HG02981 (cell line): ENCODE measurements around the gene GLMN.
"Not testable (repeated sequence)": the region's sequence is repeated elsewhere in the genome, so short reads cannot be mapped to it uniquely, and the experiment has no call there.

Source experiments
- ATAC-seq: cut with Tn5 transposase; IDR thresholded peaks from one replicate; pipeline ENCODE4 v1.9.1; 2021; ENCODE audit warnings: mild to moderate bottlenecking, moderate library complexity; ENCODE audit not compliant: unreplicated experiment

The GLMN gene

GRCh38 chr1:92299477-92300150 is 827 bp upstream of the GLMN start:
- no peak for ATAC-seq

DNA sequence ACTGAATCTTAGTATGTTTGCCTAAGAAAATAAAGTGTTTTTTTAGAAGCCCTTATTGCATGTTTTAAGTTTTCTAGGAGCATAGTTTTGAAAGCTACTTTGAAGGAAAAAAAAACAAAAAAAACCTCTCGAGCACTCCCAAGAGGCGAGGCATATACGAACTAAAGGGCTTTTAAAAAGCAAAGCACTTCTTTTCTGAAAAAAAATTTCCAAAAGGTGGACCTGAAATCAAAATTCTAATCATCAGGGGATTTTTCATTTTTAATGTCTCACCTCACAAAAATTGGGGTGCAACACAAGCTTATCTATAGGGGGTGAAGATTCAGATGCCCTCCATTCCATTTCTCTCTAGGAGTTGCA is 594 bp downstream of the GLMN start:
- no peak for ATAC-seq

GRCh38 chr1:92291372-92291999 is 7.3 kb downstream of the GLMN start:
- ATAC-seq: no peak

DNA sequence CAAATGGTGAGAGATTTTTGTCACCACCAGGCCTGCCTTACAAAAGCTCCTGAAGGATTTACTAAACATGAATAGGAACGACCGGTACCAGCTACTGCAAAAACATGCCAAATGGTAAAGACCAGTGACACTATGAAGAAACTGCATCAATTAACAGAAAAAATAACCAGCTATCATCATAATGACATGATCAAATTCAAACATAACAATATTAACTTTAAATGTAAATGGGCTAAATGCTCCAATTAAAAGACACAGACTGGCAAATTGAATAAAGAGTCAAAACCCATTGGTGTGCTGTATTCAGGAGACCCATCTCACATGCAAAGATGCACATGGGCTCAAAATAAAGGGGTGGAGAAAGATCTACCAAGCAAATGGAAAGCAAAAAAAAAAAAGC is 17.4 kb downstream of the GLMN start:
- ATAC-seq: not testable (repeated sequence)

DNA sequence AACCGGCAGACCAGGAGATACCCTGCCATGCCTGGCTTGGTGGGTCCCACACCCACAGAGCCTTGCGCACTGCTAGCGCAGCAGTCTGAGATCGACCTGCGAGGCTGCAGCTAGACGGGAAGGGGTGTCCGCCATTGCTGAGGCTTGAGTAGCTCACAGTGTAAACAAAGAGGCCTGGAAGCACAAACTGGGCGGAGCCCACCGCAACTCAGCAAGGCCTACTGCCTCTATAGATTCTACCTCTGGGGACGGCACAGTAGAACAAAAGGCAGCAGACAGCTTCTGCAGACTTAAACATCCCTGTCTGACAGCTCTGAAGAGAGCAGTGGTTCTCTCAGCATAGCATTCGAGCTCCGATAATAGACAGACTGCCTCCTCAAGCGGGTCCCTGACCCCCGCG is 19.0 kb downstream of the GLMN start:
- not testable (repeated sequence) for ATAC-seq

DNA sequence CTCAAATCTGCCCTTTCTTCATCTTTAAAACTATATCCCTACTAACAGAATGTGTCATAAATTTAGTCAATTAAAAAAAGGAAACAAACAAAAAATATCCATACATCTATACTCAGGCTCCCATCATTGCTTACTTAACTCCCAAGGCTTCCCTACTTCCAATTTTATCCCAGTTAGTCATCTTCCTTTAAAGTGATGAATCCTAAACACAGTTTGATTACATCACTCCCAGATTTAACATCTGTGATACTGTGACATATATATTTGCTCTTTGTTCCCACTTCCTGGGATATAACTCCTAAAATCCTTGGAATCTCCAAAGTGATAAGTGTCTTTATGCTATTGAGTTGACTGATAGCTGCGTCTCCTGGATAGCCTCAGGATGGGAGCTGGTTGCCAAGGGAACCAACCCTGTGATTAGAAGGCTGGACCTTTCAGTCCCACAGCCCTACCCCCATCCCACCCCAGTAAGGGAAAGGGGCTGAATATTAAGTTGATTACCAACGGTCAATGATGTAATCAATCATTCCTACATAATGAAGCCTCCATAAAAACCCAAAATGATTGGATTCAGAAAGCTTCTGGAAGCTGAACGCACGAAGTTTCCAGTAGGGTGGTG is 21.6 kb downstream of the GLMN start:
- no peak for ATAC-seq

- ATAC-seq: no peak
Measured at GRCh38 chr1:92276082-92276481, 22.7 kb downstream of the GLMN start.

DNA sequence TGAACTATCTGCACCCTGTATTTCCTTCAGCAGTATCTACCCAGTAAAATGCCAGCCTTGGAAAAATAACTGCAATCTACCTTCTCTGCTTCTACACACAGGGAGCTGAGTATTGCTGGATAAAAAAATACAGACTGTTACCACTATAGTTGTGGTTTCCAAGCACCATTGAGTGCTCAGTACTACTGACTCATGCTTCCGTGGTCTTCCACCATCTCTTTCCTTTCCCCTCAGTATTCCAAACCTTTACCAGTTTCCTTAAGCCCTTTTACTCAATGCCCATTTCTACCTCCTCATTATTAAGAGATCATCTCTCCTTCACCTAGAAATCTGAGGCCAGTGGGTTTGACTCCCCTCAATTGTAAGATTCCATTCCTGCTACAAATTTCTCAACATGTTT is 23.8 kb downstream of the GLMN start:
- no peak for ATAC-seq

- no peak for ATAC-seq
Measured at GRCh38 chr1:92273039-92273438, 25.7 kb downstream of the GLMN start.

DNA sequence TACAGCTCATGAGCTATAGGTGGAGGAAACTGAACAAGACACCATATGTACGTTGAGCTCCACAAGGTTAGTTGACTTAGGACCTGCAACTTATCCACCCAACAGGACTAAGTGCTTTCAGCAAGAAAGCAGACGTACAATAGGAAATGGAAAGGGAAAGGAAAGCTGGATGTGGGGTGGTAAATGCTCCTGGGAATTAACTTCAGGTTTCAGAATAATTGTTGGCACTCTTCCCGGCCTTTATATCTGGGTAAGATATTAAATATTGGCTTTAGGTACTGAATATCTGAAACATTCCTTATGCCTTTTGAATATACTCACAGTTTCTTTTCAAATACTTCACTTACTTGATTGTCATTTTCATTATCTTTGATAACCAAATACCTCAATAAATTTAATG is 36.3 kb downstream of the GLMN start:
- ATAC-seq: no peak

GRCh38 chr1:92259350-92259749 is 39.4 kb downstream of the GLMN start:
- ATAC-seq: no peak

DNA sequence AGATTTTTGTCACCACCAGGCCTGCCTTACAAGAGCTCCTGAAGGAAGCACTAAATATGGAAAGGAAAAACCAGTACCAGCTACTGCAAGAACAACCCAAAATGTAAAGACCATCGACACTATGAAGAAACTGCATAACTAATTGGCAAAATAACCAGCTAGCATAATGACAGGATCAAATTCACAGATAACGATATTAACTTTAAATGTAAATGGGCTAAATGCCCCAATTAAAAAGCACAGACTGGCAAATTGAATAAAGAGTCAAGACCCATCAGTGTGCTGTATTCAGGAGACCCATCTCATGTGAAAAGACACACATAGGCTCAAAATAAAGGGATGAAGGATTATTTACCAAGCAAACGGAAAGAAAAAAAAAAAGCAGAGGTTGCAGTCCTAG is 44.1 kb downstream of the GLMN start:
- not testable (repeated sequence) for ATAC-seq

- ATAC-seq: no peak
Measured at GRCh38 chr1:92244376-92244775, 54.4 kb downstream of the GLMN start.

DNA sequence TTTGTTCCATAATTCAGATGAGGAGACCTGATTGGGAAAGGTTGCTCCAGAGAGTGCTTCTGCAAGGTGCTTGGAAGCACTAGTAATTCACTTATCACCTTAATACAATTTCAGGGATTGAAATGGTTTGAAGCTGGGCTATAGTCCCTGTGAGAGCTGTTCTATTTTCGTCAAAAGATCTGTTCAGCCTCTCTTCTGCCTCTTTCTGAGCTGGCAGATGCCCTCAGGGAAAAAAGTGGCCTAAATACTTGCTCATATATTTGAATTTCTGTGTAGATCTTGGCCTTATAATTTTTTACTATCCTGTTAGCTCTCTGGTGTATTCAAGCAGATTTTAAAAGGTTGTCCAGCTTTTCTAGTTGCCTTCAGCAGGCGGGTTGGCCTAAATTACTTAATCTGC is 58.8 kb downstream of the GLMN start:
- no peak for ATAC-seq

- ATAC-seq: no peak
Measured at GRCh38 chr1:92230736-92231135, 68.1 kb downstream of the GLMN start.

DNA sequence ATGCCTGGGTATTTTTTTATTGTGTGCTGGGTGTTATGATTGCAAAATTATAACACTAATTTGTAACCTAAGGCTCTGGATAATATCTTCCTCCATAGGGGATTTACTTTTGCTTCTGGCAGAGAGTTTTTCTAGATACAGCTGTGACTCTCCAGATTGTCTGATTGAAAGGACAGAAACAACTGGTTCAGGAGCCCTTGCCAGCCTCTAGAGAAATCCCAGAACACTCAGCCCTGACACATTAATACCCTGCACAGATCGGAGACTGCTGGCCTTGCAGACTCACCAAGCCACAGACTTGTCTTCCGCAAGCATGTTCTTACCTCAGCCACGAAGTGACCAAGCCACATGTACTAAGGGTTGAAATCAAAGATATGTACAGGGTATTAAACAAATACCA is 70.4 kb downstream of the GLMN start:
- no peak for ATAC-seq

GRCh38 chr1:92219028-92219427 is 79.8 kb downstream of the GLMN start:
- ATAC-seq: no peak

GRCh38 chr1:92218559-92218958 is 80.2 kb downstream of the GLMN start:
- no peak for ATAC-seq

DNA sequence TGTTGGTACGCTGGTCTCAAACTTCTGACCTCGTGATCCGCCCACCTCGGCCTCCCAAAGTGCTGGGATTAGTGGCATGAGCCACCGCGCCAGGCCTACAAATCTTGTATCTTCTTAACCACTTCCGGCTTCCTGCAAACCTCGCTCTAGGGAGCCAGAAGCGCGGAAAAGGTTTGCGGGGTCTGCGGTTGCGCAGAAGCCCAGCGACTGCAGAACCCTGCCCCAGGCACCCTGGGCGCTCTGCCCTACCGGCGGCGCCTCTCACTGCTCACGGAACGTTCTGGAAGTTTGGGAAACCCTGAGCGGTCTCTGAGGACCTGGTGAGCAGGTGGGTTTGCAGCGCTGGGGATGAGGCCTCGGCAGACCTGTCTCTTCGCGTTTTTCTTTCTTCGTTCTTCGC is 81.1 kb downstream of the GLMN start, which contains the start of gene C1orf146:
Gene C1orf146 (plus strand): TSS at position 195 of the 400 bp plus-strand sequence. CDS start 13,506 bp downstream, outside the sequence.
- ATAC-seq: no peak

DNA sequence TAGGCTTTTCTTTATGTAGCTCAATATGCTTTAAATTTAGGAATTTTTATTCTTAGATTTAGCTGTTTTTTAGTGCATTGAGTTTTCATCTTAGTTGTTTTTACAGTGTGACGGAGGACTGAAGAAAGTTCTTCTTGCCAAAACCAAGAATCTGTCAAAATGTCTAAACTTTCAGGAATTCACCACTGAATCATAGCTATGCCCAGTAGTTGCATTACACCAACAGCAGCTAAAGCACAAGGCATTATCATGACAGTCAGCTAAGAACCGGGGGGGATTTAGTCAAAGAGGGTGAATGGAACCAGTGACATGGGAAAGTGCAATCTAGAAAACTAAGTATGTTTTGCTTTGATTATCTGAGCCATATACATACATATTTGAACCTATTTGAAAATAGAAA is 87.6 kb downstream of the GLMN start:
- ATAC-seq: no peak

GRCh38 chr1:92210701-92211100 is 88.1 kb downstream of the GLMN start:
- ATAC-seq: no peak

DNA sequence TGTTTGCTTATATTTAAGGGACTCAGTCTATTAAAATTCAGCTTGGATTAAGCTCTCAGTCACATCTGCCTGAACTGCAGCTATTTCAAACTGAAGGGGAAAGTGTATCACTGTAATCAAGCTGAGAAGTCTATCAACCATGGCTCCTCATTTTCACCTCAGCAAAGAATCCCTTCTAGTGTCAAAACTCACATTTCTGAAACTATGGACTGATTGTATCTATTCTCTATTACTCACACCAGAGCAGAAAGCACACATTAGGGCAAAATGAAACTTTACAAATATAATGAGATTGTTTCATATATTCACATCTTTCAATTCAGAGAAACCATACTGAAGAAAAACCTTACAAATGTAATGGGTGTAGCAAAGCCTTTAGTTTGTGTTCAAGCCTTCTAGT is 95.7 kb downstream of the GLMN start:
- ATAC-seq: no peak
